Activated T-helper 1 cell treated with anti-CD3 and anti-CD28 coated beads, Interleukin-2, amount 50 U/mL, for 16 hours (primary cell): ENCODE data around the gene AKAP17A.
"Not testable (repeated sequence)": the region's sequence is repeated elsewhere in the genome, so short reads cannot be mapped to it uniquely, and the experiment has no call there.

ENCODE experiments used
- DNase-seq, 2 donors: peaks; one replicate each; pipeline ENCODE4 v3.0.0-alpha.2; 2020; ENCODE audit warnings: low read depth in 1 of 2, low spot score in 1 of 2

AKAP17A gene

DNA sequence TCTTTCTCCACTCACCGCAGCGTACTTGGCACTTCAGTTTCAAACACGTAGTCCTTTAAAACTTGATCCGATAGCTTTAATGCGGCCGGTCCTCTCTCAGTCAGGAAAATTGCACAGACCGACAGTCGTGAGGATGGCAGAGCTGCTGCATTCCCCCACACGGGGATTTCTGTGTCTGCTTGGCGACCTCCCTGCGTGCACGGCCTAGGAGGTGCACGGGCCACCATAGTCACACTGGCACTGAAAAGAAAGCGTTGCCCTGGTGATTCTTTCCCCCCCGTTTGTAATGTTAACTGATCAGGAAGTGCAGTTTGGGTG is 10.3 kb downstream of the AKAP17A start:
- no peak for DNase-seq

DNA sequence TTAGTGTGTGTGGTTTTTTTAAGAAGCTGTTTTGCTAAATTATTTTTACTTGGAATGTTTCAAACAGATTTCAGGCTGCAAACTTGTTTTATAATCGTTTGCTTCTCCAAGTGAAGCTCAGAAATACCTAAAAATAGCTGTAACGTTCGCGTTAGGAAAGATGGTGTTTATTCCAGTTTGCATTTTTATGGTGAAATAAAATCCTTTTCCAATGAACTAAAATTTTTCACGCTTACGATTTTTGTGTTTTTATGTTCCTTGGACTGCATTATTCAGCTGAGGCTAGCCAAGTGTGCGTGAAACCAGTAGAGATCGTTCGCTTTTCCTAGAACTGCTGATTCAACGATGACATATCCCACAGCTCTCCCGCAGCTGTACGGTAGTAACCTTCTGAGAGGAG is 10.9 kb downstream of the AKAP17A start:
- DNase-seq = no peak

DNA sequence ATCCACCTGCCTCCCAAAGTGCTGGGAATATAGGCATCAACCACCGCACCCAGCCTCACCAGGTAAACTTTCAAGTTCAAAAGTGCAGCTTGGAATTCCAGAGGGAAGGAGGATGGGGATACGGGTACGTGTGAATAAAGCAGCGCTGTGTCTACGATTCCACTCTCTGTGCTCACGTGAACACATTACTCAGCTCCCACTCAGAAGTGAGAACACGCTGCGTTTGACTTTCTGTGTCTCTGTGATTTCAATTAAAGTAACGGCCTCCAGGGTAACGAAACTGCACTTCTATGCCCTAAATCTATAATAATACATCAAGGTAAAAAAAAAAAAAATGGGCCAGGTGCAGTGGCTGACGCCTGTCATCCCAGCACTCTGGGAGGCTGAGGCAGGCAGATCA is 15.1 kb downstream of the AKAP17A start:
- DNase-seq = no peak

DNA sequence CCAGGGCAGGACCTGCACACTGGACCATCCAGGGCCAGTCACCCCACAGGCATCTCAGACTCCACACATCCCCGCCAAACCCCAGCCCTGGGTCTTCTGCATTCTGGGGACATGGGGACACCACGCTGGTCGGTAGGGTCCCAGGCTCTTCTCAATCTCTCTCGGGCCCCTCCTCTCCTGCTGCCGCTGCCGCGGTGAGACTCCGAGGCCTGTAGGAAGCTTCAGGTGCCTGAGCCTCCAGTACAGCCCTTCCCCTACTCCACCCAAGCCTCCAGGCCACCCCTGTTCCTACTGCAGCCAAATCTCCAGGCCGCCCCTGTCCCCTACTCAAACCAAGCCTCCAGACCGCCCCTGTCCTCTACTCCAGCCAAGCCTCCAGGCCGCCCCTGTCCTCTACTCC is 17.9 kb downstream of the AKAP17A start:
- no peak for DNase-seq

- no peak for DNase-seq
These were observed 18.4 kb downstream of the AKAP17A start for GRCh38 chrX:1609762-1610161.

GRCh38 chrX:1610166-1610565 is 18.8 kb downstream of the AKAP17A start:
- DNase-seq = no peak

GRCh38 chrX:1610736-1611135 is 19.3 kb downstream of the AKAP17A start:
- no peak for DNase-seq

- no peak for DNase-seq
These were observed 21.4 kb downstream of the AKAP17A start for GRCh38 chrX:1612641-1613286.

DNA sequence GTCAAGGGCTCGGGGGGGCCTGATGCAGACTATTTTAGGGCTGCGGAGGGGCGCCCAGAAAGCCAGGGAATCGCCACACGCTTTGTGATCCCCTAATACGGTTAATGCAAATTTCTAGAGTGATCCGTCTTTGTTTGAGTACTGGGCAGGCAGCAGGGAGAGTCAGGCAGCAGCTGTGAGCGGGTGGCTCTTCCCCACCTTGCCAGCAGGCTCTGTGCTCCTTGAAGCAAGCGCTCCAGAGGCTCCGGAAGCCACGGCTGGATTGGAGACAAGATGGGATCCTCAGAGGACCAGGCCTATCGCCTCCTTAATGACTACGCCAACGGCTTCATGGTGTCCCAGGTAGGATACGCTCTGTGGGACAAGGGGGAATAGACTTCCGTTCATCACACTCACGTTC is 23.5 kb downstream of the AKAP17A start, which contains the start of gene ASMT:
ASMT (plus strand) TSS at position 133 of the 400 bp plus-strand sequence; CDS start at position 274, 141 bp downstream.
- no peak for DNase-seq

- DNase-seq = no peak
These were observed 27.3 kb downstream of the AKAP17A start for GRCh38 chrX:1618689-1619088.

DNA sequence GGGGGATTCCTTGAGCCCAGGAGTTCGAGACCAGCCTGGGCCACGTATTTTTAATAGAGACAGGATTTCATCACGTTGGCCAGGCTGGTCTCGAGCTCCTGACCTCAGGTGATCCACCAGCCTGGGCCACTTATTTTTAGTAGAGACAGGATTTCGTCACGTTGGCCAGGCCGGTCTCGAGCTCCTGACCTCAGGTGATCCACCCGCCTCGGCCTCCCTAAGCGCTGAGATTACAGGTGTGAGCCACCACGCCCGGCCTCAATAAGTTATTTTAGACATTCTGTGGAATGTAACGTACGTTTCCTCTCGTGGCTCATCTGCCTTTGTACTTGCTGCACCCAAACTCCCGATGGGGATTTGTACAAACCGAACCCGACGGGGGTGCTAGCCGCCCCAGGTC is 32.3 kb downstream of the AKAP17A start:
- DNase-seq = no peak

- DNase-seq = not testable (repeated sequence)
These were observed 32.9 kb downstream of the AKAP17A start for GRCh38 chrX:1624158-1624860.

GRCh38 chrX:1624861-1625215 is 33.4 kb downstream of the AKAP17A start:
- DNase-seq = not testable (repeated sequence)

- no peak for DNase-seq
These were observed 37.8 kb downstream of the AKAP17A start for GRCh38 chrX:1629244-1629643.

DNA sequence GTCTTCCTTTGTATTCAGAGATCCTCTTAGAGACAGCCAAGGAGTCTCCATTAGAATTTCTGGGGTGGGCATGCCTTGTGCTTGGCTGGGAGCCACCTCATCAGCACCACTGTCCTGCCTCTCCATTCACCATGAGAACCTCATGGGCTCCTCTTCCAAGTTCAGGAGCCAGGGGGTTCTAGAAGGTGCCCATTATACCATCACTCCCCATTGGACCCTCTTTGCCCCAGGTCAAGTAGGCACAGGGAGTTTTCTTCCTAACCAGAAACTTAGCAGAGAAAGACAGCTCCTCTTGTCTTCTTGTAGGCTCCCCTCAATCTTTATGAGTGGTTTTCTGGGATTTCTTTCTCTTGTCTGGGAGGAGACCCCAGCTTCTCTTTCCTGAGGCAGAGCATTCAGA is 54.6 kb downstream of the AKAP17A start:
- no peak for DNase-seq

DNA sequence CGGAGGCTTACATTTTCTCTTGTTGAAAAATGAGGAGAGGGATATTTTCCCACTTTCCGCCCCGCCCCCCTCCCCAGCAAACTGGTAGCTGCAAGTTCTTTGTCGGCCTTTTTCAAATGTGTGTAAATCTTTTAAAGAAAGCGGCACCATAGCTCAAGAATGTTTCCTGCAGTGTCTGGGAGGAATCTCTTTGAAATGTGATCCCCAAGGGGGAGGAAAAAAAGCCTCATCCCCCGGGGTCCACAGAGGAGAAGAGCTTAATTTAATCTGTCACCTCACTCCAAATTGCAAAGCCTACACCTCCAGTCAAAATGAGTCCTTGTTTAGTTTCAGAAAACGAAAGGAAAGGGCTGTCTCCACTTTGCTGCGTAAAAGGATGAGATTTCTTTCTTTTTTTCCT is 58.2 kb downstream of the AKAP17A start:
- DNase-seq = no peak
